Measurements from ENCODE around the gene CEP128. TPM values are rescaled to one million over a fixed set of nuclear protein-coding genes. Genes with fewer than 3 reads are reported as not detected.
A peak's percentile ranks its signal among the peaks of the same experiment; 100 is the strongest.

The CEP128 gene
- polyA plus RNA-seq, 1 of the 3 experiments (the other 2 are of a cell fraction) = 1.2 TPM

- no peak for TF ChIP-seq REST (IDR thresholded peaks at IDR 0.05; ENCODE audit: low read depth, low read length)
- no peak for TF ChIP-seq GABPA (IDR thresholded peaks at IDR 0.05; ENCODE audit: low read depth)
- no peak for TF ChIP-seq MAX (IDR thresholded peaks at IDR 0.05; ENCODE audit: low read depth)
- TF ChIP-seq SMC3 (IDR thresholded peaks at IDR 0.05; ENCODE audit: low read depth, low read length) = no peak
- TF ChIP-seq USF1 (IDR thresholded peaks at IDR 0.05; ENCODE audit: borderline replicate concordance, low read depth) = no peak
- no peak for TF ChIP-seq SIN3A (IDR thresholded peaks at IDR 0.05; ENCODE audit: borderline replicate concordance, low read depth, low read length)
- TF ChIP-seq GATA2 (CRISPR knock-in tag; IDR thresholded peaks at IDR 0.05) = no peak
- H3K4me3 ChIP-seq (ENCODE audit: low read depth in 2 of 2, low read length in 1 of 2) = no peak overlapping the region
- no peaks in the 10 kb centered on the region for H3K36me3 ChIP-seq (replicated peaks in 1 of 2; ENCODE audit: control insufficient read depth in 1 of 2, insufficient read depth in 2 of 2, low read length in 1 of 2)
- no peak overlapping the region for H3K27ac ChIP-seq (ENCODE audit: low read depth in 2 of 2, low read length in 1 of 2)
- no peak overlapping the region for H3K4me2 ChIP-seq
- H4K20me1 ChIP-seq (ENCODE audit: insufficient read depth) = no peaks in the 10 kb centered on the region
- no peaks in the 10 kb centered on the region for H3F3A ChIP-seq (replicated peaks; ENCODE audit: insufficient read depth)
- H3K79me2 ChIP-seq (ENCODE audit: insufficient read depth) = no peaks in the 10 kb centered on the region
- no peaks in the 10 kb centered on the region for H3K9me3 ChIP-seq
- ChIA-PET CTCF (no interaction called here), POLR2A (no interaction called here)
- no peaks in the 10 kb centered on the region for H3K27me3 ChIP-seq (ENCODE audit: insufficient read depth)
- H3K4me1 ChIP-seq (ENCODE audit: control insufficient read depth in 1 of 2, insufficient read depth in 2 of 2, low read depth in 1 of 2, low read length in 1 of 2) = no peaks in the 10 kb centered on the region
- no peak for DNase-seq
- no peaks in the 10 kb centered on the region for H3K9me2 ChIP-seq
- no peak overlapping the region for H2AFZ ChIP-seq (ENCODE audit: low read depth)
- no peak overlapping the region for H3K9ac ChIP-seq
Observed at GRCh38 chr14:80523518-80524117, 417.9 kb downstream of the CEP128 start.

GRCh38 chr14:80522936-80523335, 418.6 kb downstream of the CEP128 start:
- CTCF ChIA-PET = no interaction called here
- POLR2A ChIA-PET = no interaction called here
- Histone ChIP-seq H4K20me1 (ENCODE audit: insufficient read depth) (no peaks in the 10 kb centered on the region), H3K9me3 (no peaks in the 10 kb centered on the region), H3K36me3 (replicated peaks in 1 of 2; ENCODE audit: control insufficient read depth in 1 of 2, insufficient read depth in 2 of 2, low read length in 1 of 2) (no peaks in the 10 kb centered on the region), H3F3A (replicated peaks; ENCODE audit: insufficient read depth) (no peaks in the 10 kb centered on the region), H3K4me3 (ENCODE audit: low read depth in 2 of 2, low read length in 1 of 2) (no peak overlapping the region), H3K4me1 (ENCODE audit: control insufficient read depth in 1 of 2, insufficient read depth in 2 of 2, low read depth in 1 of 2, low read length in 1 of 2) (no peaks in the 10 kb centered on the region), H3K79me2 (ENCODE audit: insufficient read depth) (no peaks in the 10 kb centered on the region), H3K4me2 (no peak overlapping the region), H2AFZ (ENCODE audit: low read depth) (no peak overlapping the region), H3K9me2 (no peaks in the 10 kb centered on the region), H3K27me3 (ENCODE audit: insufficient read depth) (no peaks in the 10 kb centered on the region), H3K27ac (ENCODE audit: low read depth in 2 of 2, low read length in 1 of 2) (peak overlapping the region in 1 of 2 experiments; percentile 47; a peak in 2 of 4 replicates), H3K9ac (no peak overlapping the region)
- TF ChIP-seq RXRA (IDR thresholded peaks at IDR 0.05; ENCODE audit: borderline replicate concordance, low read depth) = no peak
- no peak for TF ChIP-seq NRF1 (IDR thresholded peaks at IDR 0.05; ENCODE audit: low read depth, low read length)
- TF ChIP-seq USF1 (IDR thresholded peaks at IDR 0.05; ENCODE audit: borderline replicate concordance, low read depth) = no peak
- no peak for TF ChIP-seq RFX5 (IDR thresholded peaks at IDR 0.05; ENCODE audit: low read length)
- no peak for TF ChIP-seq TAF1 (IDR thresholded peaks at IDR 0.05; ENCODE audit: borderline replicate concordance, low read depth, low read length)
- TF ChIP-seq EP300 (IDR thresholded peaks at IDR 0.05; ENCODE audit: borderline replicate concordance in 1 of 2, low read depth in 1 of 2, low read length in 1 of 2) = no peak
- no peak for DNase-seq

All from SK-N-SH (cell line).